ENCODE data around the gene SPRYD4. TPM values are rescaled to one million over a fixed set of nuclear protein-coding genes. Genes with fewer than 3 reads are reported as not detected.

The SPRYD4 gene
- total RNA-seq, 1 donor from 2014 or later = 3.0 TPM

- Histone ChIP-seq H3K79me2 (ENCODE audit: low read depth) (no peaks in the 10 kb centered on the region), H3K4me3 (no peak overlapping the region), H4K20me1 (ENCODE audit: low read depth) (no peaks in the 10 kb centered on the region), H3K27me3 (no peaks in the 10 kb centered on the region), H3K9me3 (ENCODE audit: low read depth) (no peaks in the 10 kb centered on the region), H2AFZ (replicated peaks) (peak overlapping the region; percentile 48), H3K4me1 (peaks cover 22% of the 10 kb centered on the region), H3K27ac (peak overlapping the region; percentile 85), H3K9ac (no peak overlapping the region), H3K4me2 (peak overlapping the region; percentile 60), H3F3A (ENCODE audit: low read depth) (peaks cover 48% of the 10 kb centered on the region), H3K36me3 (no peaks in the 10 kb centered on the region)
- TF ChIP-seq EZH2phosphoT487 (IDR thresholded peaks at IDR 0.05) = no peak
- no peak for TF ChIP-seq EZH2 (IDR thresholded peaks at IDR 0.05)
- TF ChIP-seq CTCF (IDR thresholded peaks at IDR 0.05) = no peak
- H3K36me3 Mint-ChIP-seq = no peaks in the 10 kb centered on the region
- peaks cover 19% of the 10 kb centered on the region for H3K4me1 Mint-ChIP-seq
- peak; percentile 88 for DNase-seq (ENCODE audit: low spot score)
- H3K27me3 Mint-ChIP-seq (ENCODE audit: insufficient read depth, low read depth) = peaks cover 2% of the 10 kb centered on the region
- H3K27ac Mint-ChIP-seq = peak overlapping the region; percentile 88
- H3K4me3 Mint-ChIP-seq = peak overlapping the region; percentile 28
- no peaks in the 10 kb centered on the region for H3K9me3 Mint-ChIP-seq
Observed at GRCh38 chr12:56462565-56462964, 5.8 kb upstream of the SPRYD4 start.

GRCh38 chr12:56469007-56469930 is 891 bp downstream of the SPRYD4 start:
- peak overlapping the region; percentile 95 for H3K4me2 ChIP-seq
- Mint-ChIP-seq H3K4me1 (peaks cover 18% of the 10 kb centered on the region), H3K36me3 (peaks cover 8% of the 10 kb centered on the region), H3K27me3 (ENCODE audit: insufficient read depth, low read depth) (peaks cover 2% of the 10 kb centered on the region), H3K9me3 (no peaks in the 10 kb centered on the region), H3K27ac (peak overlapping the region; percentile 95), H3K4me3 (peak overlapping the region; percentile 97)
- no peaks in the 10 kb centered on the region for H4K20me1 ChIP-seq (ENCODE audit: low read depth)
- peaks cover 38% of the 10 kb centered on the region for H3K79me2 ChIP-seq (ENCODE audit: low read depth)
- no peaks in the 10 kb centered on the region for H3K27me3 ChIP-seq
- peak overlapping the region; percentile 83 for H2AFZ ChIP-seq (replicated peaks)
- TF ChIP-seq EZH2phosphoT487 (IDR thresholded peaks at IDR 0.05) = no peak
- TF ChIP-seq EZH2 (IDR thresholded peaks at IDR 0.05) = no peak
- TF ChIP-seq CTCF (IDR thresholded peaks at IDR 0.05) = no peak
- H3K4me1 ChIP-seq = peaks cover 10% of the 10 kb centered on the region
- no peaks in the 10 kb centered on the region for H3K36me3 ChIP-seq
- H3K9me3 ChIP-seq (ENCODE audit: low read depth) = no peaks in the 10 kb centered on the region
- H3F3A ChIP-seq (ENCODE audit: low read depth) = peaks cover 19% of the 10 kb centered on the region
- H3K4me3 ChIP-seq = peak overlapping the region; percentile 93
- DNase-seq (ENCODE audit: low spot score) = no peak
- H3K9ac ChIP-seq = peak overlapping the region; percentile 91
- no peak overlapping the region for H3K27ac ChIP-seq

- H3K9ac ChIP-seq = no peak overlapping the region
- H3K79me2 ChIP-seq (ENCODE audit: low read depth) = peaks cover 28% of the 10 kb centered on the region
- no peaks in the 10 kb centered on the region for H4K20me1 ChIP-seq (ENCODE audit: low read depth)
- no peaks in the 10 kb centered on the region for H3K36me3 ChIP-seq
- Mint-ChIP-seq H3K27ac (no peak overlapping the region), H3K9me3 (no peaks in the 10 kb centered on the region), H3K4me3 (no peak overlapping the region), H3K36me3 (peaks cover 12% of the 10 kb centered on the region), H3K4me1 (peaks cover 7% of the 10 kb centered on the region), H3K27me3 (ENCODE audit: insufficient read depth, low read depth) (peaks cover 2% of the 10 kb centered on the region)
- no peak overlapping the region for H3K4me2 ChIP-seq
- H3K4me1 ChIP-seq = peaks cover 4% of the 10 kb centered on the region
- H3F3A ChIP-seq (ENCODE audit: low read depth) = peaks cover 13% of the 10 kb centered on the region
- no peak overlapping the region for H3K27ac ChIP-seq
- TF ChIP-seq EZH2phosphoT487 (IDR thresholded peaks at IDR 0.05) = no peak
- no peak for TF ChIP-seq CTCF (IDR thresholded peaks at IDR 0.05)
- no peak for TF ChIP-seq EZH2 (IDR thresholded peaks at IDR 0.05)
- no peak overlapping the region for H3K4me3 ChIP-seq
- H3K9me3 ChIP-seq (ENCODE audit: low read depth) = no peaks in the 10 kb centered on the region
- no peak overlapping the region for H2AFZ ChIP-seq (replicated peaks)
- no peak for DNase-seq (ENCODE audit: low spot score)
- H3K27me3 ChIP-seq = no peaks in the 10 kb centered on the region
Observed at GRCh38 chr12:56474389-56474788, 6.0 kb downstream of the SPRYD4 start.
